Stimulated activated CD8-positive, alpha-beta memory T cell treated with anti-CD3 and anti-CD28 coated beads, Interleukin-7, amount 100 ng/mL, for 1 hour (primary cell): ENCODE results near the gene IPMK.
A peak's percentile ranks its signal among the peaks of the same experiment; 100 is the strongest.
"Not testable (repeated sequence)": the region's sequence is repeated elsewhere in the genome, so short reads cannot be mapped to it uniquely, and the experiment has no call there.

ENCODE experiments used
- DNase-seq, 2 donors: peaks; one replicate each; pipeline ENCODE4 v3.0.0-alpha.2; 2020; ENCODE audit warnings: low read depth in 2 of 2

Gene IPMK

DNA sequence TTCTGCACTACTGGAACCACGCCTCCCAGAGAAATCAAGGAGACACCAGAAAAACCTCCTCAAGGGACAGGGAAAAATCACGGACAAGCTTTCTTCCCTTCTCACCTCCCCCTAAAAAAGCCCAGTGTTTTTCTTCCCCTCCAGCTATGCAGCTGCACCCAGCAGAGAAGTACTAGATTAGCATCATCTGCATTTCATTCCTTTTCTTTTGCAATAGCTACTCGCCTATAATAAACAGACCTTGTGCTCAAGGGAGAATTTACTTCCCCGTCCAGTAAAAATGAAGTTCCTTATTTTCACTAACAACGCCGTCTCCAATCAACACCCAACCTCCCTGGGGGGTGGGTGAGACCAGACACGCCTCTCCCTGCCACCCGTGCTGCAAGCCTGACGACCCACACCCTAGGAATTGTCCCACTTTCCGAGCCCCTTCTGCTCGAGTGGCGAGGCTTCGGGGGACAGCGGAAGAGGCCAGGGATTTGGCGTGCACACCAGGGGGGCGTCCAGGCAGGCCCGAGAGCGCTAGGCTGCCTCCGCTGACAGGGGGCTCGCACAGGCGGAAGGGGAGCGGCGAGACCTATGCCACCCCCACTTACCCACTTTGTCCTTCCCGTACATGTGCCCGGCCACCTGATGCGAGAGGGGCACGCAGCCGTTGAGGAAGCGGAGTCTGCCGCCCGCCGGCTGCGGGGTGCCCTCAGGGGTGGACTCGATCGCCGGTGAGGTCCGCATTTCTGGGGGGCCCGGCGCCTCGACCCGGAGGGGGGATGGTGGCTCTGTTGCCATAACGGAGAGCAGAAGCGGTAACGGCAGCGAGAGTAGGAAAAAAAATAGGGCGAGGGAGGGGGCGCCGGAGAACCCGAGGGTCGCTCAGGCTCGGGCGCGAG is 625 bp downstream of the IPMK start:
- DNase-seq: peak in 1 of 2 donors; percentile 7

GRCh38 chr10:58266003-58266825 is 1.5 kb downstream of the IPMK start:
- no peak for DNase-seq

- DNase-seq: no peak
Measured at GRCh38 chr10:58265249-58265648, 2.4 kb downstream of the IPMK start.

GRCh38 chr10:58264780-58265179 is 2.9 kb downstream of the IPMK start:
- no peak for DNase-seq

DNA sequence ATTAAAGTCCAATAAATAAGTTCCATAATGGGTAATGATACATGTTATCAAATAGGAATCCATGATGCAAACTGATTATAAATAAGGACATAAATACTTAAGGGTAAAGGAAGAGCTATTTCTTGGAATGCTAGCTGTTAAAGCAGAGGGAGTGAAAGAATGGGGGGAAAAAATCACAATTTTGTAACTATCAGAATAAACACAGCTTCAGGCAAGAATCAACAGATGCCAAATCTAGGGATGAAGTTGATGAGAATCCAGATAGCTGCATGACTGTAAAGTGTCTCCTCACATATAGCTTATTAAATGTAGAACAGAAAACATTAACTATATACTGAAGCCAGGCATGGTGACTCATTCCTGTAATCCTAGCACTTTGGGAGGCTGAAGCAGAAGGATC is 4.9 kb downstream of the IPMK start:
- no peak for DNase-seq

- DNase-seq: no peak
Measured at GRCh38 chr10:58260334-58260733, 7.4 kb downstream of the IPMK start.

DNA sequence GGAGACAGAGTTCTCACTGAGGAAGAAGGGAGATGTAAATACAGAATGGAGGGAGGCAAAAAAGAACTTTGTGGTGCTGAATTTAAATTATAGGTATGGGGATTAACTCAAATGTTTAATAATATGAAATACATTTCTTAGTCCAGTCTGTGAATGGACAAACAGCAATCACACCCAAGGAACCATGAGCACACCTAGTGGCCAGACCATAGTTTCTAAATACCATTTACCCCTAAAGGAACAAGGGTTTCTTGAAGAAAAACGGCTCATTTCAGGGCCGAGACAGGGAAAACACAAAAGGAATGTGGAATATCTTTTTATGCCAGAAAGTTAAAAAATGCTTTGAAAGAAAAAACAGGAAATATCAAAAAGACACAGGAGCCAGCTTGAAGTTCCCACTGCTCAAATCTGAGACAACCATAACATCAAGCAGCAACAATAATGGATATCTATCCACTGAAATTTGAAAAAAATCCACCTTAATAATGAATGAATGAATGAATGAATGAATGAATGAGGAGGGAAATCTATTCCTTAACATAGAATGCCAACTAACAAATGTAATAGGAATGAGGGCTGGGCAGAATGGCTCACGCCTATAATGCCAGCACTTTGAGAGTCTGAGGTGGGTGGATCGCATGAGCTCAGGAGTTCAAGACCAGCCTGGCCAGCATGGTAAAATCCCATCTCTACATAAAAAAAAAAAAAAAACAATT is 8.6 kb downstream of the IPMK start:
- no peak for DNase-seq

GRCh38 chr10:58256013-58256780 is 11.5 kb downstream of the IPMK start:
- not testable (repeated sequence) for DNase-seq

DNA sequence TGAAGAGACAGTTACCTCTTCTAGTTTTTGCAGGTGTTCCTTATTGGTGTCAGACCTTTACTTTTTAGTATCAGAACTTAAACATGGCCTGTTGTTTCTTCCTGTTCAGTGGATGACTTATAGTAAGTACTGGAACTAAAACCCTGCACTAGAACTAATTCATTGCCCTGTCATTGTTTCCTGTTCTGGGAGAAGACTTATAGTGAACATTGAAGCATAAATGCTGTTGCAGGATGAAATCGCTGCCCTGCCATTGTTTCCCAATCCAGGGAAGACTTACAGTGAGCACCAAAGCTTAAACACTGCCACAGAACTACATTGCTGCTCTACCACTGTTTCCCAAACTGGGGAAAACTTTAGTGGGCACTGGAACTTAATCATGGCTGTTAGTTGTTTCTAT is 13.1 kb downstream of the IPMK start:
- no peak for DNase-seq

GRCh38 chr10:58253184-58253583 is 14.5 kb downstream of the IPMK start:
- no peak for DNase-seq

GRCh38 chr10:58244666-58245065 is 23.0 kb downstream of the IPMK start:
- not testable (repeated sequence) for DNase-seq

DNA sequence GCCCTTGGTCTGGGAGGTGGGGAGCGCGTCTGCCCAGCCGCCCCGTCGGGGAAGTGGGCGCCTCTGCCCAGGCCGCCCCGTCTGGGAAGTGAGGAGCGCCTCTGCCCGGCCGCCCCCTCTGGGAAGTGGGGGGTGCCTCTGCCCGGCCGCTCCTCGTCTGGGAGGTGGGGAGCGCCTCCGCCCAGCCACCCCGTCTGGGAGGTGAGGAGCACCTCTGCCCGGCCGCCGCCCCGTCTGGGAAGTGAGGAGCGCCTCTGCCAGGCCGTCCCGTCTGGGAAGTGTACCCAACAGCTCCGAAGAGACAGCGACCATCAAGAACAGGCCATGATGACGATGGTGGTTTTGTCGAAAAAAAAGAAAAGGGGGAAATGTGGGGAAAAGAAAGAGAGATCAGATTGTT is 23.5 kb downstream of the IPMK start:
- DNase-seq: not testable (repeated sequence)

DNA sequence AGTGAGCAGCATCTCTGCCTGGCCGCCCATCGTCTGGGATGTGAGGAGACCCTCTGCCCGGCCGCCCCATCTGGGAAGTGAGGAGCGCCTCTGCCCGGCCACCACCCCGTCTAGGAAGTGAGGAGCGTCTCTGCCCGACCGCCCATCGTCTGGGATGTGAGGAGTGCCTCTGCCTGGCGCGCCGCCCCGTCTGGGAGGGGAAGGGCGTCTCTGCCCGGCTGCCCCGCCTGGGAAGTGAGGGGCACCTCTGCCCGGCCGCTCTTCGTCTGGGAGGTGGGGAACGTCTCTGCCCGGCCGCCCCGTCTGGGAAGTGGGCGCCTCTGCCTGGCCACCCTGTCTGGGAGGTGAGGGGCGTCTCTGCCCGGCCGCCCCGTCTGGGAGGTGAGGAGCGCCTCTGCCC is 23.9 kb downstream of the IPMK start:
- not testable (repeated sequence) for DNase-seq

- no peak for DNase-seq
Measured at GRCh38 chr10:58243269-58243668, 24.4 kb downstream of the IPMK start.

DNA sequence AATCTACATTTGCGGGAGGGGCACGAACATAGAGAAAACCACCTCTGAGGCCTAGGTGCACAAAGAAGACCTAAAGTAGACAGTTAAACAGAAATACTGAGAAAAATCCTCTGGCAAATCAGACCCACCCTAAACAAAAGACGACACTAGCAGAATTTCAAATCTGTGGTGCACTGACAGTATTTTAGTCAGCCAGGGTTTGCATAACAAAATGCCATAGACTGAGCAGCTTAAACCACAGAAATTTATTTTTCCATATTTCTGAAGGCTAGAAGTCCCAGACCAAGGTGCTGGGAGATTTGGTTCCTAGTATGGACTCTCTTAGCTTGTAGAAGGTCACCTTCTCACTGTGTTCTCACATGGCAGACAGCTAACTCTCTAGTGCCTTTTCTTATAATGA is 26.3 kb downstream of the IPMK start:
- DNase-seq: no peak

- no peak for DNase-seq
Measured at GRCh38 chr10:58240531-58240930, 27.2 kb downstream of the IPMK start.

DNA sequence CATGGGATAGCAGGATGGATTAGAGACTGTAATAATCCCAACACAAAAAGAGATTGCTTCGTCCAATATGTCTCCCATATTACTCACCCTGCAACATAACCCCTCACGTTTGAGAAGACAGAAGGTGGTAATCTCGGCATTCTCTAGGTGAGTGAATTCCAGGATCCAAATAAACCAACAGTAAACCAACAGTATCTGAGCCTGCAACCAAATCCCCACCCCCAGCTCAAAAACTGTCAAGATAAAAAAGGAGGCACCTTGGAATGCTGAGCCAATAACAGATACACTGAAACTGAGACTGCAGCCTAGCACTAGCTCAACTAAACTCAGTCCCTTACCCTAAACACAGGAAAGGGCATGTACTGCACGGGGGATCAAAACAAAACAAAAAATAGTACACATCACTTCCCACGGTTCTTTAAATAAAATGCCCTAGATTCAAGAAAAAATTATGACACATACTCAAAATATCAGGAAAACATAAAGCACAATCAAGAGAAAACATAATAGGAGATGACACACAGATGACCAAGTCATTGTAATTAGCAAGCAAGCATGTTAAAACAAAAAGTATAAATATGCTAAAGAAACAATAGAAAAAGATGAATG is 28.0 kb downstream of the IPMK start:
- DNase-seq: no peak

- DNase-seq: no peak
Measured at GRCh38 chr10:58237014-58237834, 30.5 kb downstream of the IPMK start.

DNA sequence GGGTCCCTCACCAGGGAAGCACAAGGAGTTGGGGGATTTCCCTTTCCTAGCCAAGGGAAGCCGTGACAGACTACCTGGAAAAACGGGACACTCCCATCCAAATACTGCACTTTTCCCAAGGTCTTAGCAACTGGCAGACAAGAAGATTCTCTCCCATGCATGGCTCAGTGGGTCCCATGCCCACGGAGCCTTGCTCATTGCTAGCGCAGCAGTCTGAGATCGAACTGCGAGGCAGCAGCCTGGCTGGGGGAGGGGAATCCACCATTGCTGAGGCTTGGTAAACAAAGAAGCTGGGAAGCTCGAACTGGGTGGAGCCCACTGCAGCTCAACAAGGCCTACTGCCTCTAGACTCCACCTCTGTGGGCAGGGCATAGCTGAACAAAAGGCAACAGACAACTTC is 37.8 kb downstream of the IPMK start:
- not testable (repeated sequence) for DNase-seq

GRCh38 chr10:58225654-58226053 is 42.0 kb downstream of the IPMK start:
- DNase-seq: no peak
